Stomach (tissue), 4 donors: ENCODE results near the gene TSHZ1.

Experiments used
- CTCF ChIP-seq, 7 experiments: fragments of 450-650 bp in 4 of 7; fragments of 200-600 bp in 3 of 7; sonication (generic) in 3 of 7; IDR thresholded peaks; one replicate each; pipeline ENCODE4 v1.5.1; 2016 to 2019; ENCODE audit warnings: antibody characterized with exemption in 7 of 7, control low read depth in 2 of 7, mild to moderate bottlenecking in 1 of 7
- POLR2A ChIP-seq, 4 donors: fragments of 450-650 bp; IDR thresholded peaks; one replicate each; pipeline ENCODE4 v1.6.1; 2016; ENCODE audit warnings: antibody characterized with exemption in 4 of 4, control low read depth in 2 of 4, mild to moderate bottlenecking in 1 of 4, moderate library complexity in 1 of 4

- TF ChIP-seq CTCF (IDR thresholded peaks at IDR 0.05) (no peak), POLR2A (IDR thresholded peaks at IDR 0.05) (no peak)
These were observed 119.7 kb downstream of the TSHZ1 start for GRCh38 chr18:75330308-75330707.
